Activated T-helper 9 cell treated with anti-CD3 and anti-CD28 coated beads, Interleukin-2, amount 50 U/mL, for 16 hours (primary cell): Measurements from ENCODE around the gene PERCC1.

Experiments used
- DNase-seq: peaks from one replicate; pipeline ENCODE4 v3.0.0-alpha.2; 2020; ENCODE audit warnings: low read depth

Gene PERCC1

GRCh38 chr16:1412847-1413246, 18.0 kb upstream of the PERCC1 start:
- no peak for DNase-seq

DNA sequence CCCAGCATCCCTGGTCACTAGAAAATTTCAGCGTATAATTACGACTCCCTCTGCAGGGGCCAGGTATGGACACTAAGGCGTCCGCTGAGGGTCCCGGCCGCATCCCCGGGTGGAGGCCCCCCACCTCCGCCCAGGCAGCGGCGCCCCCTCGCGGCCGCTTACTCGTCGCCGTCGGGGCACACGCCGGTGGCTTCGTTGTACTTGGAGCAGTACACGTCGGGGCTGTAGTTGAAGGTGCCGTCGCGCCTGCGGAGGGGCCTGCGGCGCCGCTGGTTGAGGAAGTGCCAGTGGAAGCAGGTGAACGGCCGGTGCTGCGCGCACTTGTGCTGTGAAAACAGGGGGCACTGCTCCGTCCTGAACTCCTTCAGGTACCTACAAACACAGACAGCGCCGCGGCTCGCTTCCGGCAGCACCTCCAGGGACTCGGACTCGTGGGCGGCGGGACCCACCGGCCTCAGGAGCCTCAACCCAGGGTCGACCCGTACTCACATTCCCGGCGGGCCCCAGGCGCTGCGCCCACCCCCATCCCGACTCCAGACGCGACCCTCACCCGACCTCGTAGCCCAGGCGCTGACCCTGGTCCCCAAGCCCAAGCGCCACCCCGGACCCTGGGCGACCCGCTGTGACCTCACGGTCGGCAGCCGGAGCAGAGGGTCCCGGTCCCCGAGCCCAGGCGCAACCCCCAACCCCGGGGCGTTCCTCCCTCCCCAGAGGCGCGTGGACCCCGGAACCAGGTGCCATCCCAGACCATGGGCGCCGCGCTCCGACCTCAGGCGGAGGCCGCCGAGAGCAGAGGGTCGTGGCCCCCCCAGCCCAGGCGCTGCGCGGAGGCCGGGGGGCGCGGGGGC, 17.0 kb upstream of the PERCC1 start:
- DNase-seq: peak; percentile 59

DNA sequence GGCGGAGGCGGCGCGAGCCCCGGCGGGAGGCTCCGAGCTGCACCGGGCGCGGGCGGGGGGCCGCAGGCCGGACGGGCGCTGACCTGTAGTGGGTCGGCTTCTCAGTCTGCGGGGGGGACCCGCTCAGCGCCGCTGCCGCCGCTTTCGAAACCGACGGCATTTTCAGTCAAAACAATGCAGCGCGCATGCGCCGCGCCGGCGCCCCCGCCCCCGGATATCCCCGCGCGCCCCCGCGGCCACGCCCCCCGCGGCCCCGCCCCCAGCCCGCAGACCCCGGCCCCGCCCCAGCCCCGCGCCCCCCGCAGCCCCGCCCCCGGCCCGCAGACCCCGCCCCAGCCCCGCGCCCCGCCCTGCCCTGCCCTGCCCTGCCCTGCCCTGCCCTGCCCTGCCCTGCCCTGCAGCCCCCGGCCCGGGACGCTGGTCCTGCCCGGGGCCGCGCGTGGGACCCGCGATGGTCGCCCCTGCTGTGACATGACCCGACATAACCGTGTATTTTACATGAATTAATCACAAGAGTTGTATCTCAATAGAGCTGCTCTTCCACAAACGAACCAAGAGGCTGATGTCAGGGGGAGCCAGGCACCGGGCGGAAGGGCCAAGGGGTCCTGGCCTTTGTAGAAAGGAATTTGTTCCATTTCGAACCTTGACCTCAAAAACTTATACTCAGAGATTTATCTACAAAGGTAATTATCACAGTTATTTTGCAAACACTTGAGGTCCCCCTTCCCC, 16.2 kb upstream of the PERCC1 start, which contains the start of gene UNKL:
UNKL (minus strand) TSS at position 173 of the 729 bp plus-strand sequence; CDS start at position 160, 13 bp downstream.
- peak; percentile 76 for DNase-seq

DNA sequence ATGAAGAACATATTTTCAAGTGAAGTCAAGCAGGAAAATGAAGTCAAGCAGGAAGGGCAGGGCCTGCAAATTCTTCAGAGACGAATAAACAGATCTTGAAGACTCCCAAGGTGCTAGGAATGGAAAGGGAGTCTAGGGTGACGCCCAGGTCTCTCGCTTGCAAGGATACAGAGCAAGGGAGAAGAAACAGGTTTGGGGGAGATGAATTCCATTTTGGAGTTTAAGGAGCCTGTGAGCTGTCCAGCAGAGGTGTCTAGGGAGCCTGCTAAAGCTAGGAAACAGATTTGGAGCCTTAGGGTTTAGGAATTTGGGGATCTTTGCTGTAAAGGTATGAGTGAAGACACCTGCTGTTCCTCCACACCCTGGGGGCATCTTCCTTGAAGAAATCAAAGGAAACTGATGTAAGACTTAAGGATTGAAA, 14.3 kb upstream of the PERCC1 start:
- DNase-seq: no peak

DNA sequence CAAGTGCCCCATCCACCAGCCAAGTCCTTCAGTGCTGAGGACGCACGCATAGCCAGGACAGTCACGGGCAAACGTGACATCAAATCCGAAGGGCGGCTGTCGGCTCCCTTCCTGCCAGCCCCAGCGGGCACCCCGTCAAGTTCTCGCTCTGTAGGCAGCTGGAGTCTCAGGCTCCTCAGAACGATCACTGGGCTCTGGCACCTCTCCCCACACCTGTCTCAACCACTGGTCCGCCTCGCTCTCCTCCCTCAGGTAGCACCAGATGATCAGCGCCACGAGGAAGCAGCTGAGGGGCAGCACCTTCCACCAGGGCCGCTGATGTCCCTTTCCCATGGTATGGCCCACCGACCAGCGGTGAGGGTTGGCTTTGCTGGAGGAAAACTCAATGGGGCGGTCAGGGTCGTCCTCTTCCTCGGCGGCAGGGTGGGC, 10.8 kb upstream of the PERCC1 start:
- DNase-seq: no peak

DNA sequence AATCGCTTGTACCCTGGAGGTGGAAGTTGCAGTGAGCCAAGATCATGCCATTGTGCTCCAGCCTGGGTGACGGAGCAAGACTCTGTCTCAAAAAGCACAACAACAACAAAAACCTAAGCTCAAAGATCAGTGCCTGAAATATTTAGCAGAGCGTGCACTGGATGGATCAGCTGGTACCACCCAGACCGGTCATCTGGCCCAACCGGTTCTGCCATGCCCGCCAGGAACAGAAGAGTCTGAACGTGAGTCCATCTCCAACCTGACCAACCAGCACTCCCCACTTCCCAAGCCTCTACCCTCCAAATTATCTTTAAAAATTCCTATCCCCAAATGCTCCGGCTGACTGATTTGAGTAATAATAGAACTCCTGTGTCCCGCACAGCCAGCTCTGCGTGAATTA, 8.8 kb upstream of the PERCC1 start:
- no peak for DNase-seq

DNA sequence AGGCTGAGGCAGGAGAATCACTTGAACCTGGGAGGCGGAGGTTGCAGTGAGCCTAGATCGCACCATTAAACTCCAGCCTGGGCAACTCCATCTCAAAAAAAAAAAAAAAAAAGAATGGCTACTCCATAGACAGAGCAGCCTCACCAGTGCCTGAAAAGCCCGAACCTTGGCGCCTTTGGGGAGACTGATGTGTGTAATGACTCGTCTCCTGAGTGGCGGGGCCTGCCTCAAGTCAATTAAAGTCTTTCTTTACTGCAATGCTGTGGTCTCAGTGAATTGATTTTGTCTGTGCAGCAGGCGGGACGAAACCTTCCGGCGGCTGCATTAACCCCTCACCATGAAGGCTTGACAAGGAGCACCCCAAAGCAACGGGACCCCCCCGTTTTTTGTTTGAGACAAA, 6.8 kb upstream of the PERCC1 start:
- DNase-seq: no peak

- DNase-seq: no peak
These were observed 5.1 kb upstream of the PERCC1 start for GRCh38 chr16:1425616-1426370.

GRCh38 chr16:1426734-1427471, 4.0 kb upstream of the PERCC1 start:
- no peak for DNase-seq

- DNase-seq: no peak
These were observed 3.1 kb upstream of the PERCC1 start for GRCh38 chr16:1427473-1428461.

DNA sequence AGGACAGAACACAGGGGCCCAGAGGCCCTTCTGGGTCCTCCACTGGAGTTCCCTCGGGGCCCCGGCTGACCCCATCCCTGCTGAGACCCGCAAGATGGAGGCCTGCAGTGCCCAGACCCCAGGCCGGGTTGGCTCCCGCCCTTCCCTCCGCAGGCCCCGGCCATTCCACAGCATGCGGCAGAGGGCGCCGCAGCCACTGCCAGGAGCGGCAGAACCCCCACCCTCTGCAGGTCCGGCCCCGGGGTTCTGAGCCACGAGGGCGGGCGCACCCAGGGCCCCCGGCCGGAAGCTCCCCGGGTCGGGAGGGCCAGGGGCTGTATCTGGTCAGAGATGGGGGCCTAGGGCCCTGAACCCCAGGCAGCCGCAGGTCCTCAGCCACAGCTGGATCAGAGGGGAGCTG, 2.4 kb upstream of the PERCC1 start:
- DNase-seq: peak; percentile 25

DNA sequence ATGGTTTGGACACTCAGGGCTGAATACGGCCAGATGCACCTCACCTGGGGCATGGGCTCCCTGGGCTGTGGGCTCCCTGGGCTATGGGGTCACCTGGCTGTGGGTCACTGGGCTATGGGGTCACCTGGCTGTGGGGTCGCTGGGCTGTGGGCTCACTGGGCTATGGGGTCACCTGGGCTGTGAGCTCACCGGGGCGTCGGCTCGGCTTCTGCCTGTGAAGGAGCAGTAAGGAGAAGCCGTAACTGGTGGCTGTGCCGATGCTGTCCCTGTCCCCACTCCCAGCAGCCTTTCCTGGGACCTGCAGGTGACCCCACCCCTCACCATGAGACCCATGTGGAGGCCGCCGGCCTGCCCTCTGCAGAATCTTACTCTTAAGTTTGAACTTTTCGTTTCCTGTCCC, 1.9 kb upstream of the PERCC1 start:
- DNase-seq: no peak

DNA sequence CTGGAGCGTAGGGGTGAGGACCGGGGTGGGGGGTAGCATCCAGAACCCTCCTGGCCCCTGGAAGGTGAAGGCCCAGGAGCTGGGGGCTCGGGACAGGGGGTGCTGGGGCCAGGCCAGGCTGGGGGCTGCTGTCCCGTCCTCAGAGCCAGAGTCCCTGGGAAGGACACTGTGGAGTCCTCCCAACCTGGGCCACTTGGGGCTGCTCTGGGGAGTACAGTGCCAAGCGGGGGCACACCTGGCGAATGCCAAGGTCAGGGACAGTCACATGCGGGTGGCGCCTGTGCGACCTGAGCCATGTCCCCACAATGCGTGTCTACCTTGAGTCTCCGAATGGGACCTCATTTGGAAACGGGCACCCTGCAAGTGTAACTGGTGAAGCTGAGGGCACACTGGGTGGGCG, 1.2 kb upstream of the PERCC1 start:
- DNase-seq: no peak

- no peak for DNase-seq
These were observed 592 bp upstream of the PERCC1 start for GRCh38 chr16:1430214-1430758.

GRCh38 chr16:1431497-1432270, 806 bp downstream of the PERCC1 start:
- DNase-seq: no peak

- DNase-seq: no peak
These were observed 1.7 kb downstream of the PERCC1 start for GRCh38 chr16:1432388-1433262.

GRCh38 chr16:1433263-1433560, 2.3 kb downstream of the PERCC1 start:
- DNase-seq: no peak

GRCh38 chr16:1433756-1434155, 2.9 kb downstream of the PERCC1 start:
- no peak for DNase-seq
